ENCODE measurements around the gene C7orf57. TPM values are rescaled to one million over a fixed set of nuclear protein-coding genes. Genes with fewer than 3 reads are reported as not detected.
"Not testable (repeated sequence)": the region's sequence is repeated elsewhere in the genome, so short reads cannot be mapped to it uniquely, and the experiment has no call there.

The C7orf57 gene
- total RNA-seq, 1 experiment from 2014 or later = 0.90 TPM

- H3K4me1 Mint-ChIP-seq = 0 out of 2 replicates have a peak, but pooled peaks cover under 1% of the 10 kb centered on the region
- DNase-seq (ENCODE audit: low spot score) (no peak), ATAC-seq (no peak)
- no peak overlapping the region for H3K27ac Mint-ChIP-seq
- TF ChIP-seq CTCF (IDR thresholded peaks at IDR 0.05) = no peak
- no peaks in the 10 kb centered on the region for H3K36me3 Mint-ChIP-seq
- CTCF ChIA-PET = no interaction called here
- H3K27me3 Mint-ChIP-seq (ENCODE audit: low read depth) = no peaks in the 10 kb centered on the region
- peaks cover 8% of the 10 kb centered on the region; the same call in 1 of the 2 replicates for H3K9me3 Mint-ChIP-seq
- POLR2A ChIA-PET = interaction anchor here (1.0 kb wide), 1 partner anchor 9 kb away, joined by 3 read pairs; no protein-coding TSS in a partner anchor
- no peak overlapping the region for H3K4me3 Mint-ChIP-seq
Measured at GRCh38 chr7:48077423-48077822, 42.1 kb downstream of the C7orf57 start.

GRCh38 chr7:48078470-48078869 is 43.1 kb downstream of the C7orf57 start:
- H3K4me1 Mint-ChIP-seq = peaks cover 7% of the 10 kb centered on the region; the same call in 1 of the 2 replicates
- no peaks in the 10 kb centered on the region for H3K36me3 Mint-ChIP-seq
- H3K9me3 Mint-ChIP-seq = peaks cover 8% of the 10 kb centered on the region; the same call in 1 of the 2 replicates
- ChIA-PET CTCF (no interaction called here), POLR2A (no interaction called here)
- DNase-seq (ENCODE audit: low spot score) (no peak), ATAC-seq (no peak)
- TF ChIP-seq RELA (CRISPR knock-in tag; IDR thresholded peaks at IDR 0.05; ENCODE audit: borderline replicate concordance) (no peak), ZNF423 (CRISPR knock-in tag; IDR thresholded peaks at IDR 0.05) (no peak), TCF7 (CRISPR knock-in tag; IDR thresholded peaks at IDR 0.05; ENCODE audit: low read depth) (no peak), KAT7 (CRISPR knock-in tag; IDR thresholded peaks at IDR 0.05; ENCODE audit: borderline replicate concordance) (no peak), TP53 (CRISPR knock-in tag; IDR thresholded peaks at IDR 0.05) (no peak), GTF2I (CRISPR knock-in tag; conservative IDR thresholded peaks at IDR 0.05) (no peak), PRRX2 (CRISPR knock-in tag; IDR thresholded peaks at IDR 0.05) (no peak), MYBL2 (CRISPR knock-in tag; IDR thresholded peaks at IDR 0.05) (no peak), NFATC4 (CRISPR knock-in tag; IDR thresholded peaks at IDR 0.05) (no peak), RORB (CRISPR knock-in tag; IDR thresholded peaks at IDR 0.05) (no peak), ATF1 (CRISPR knock-in tag; IDR thresholded peaks at IDR 0.05) (no peak), MAX (CRISPR knock-in tag; IDR thresholded peaks at IDR 0.05) (no peak), CTCF (IDR thresholded peaks at IDR 0.05) (no peak), IRF1 (CRISPR knock-in tag; IDR thresholded peaks at IDR 0.05) (no peak), ZNF138 (CRISPR knock-in tag; conservative IDR thresholded peaks at IDR 0.05) (no peak), SMAD4 (CRISPR knock-in tag; IDR thresholded peaks at IDR 0.05) (no peak), E2F5 (CRISPR knock-in tag; IDR thresholded peaks at IDR 0.05) (no peak), SMAD3 (CRISPR knock-in tag; IDR thresholded peaks at IDR 0.05; ENCODE audit: borderline replicate concordance) (no peak)
- TF ChIP-seq, protein P1, sequence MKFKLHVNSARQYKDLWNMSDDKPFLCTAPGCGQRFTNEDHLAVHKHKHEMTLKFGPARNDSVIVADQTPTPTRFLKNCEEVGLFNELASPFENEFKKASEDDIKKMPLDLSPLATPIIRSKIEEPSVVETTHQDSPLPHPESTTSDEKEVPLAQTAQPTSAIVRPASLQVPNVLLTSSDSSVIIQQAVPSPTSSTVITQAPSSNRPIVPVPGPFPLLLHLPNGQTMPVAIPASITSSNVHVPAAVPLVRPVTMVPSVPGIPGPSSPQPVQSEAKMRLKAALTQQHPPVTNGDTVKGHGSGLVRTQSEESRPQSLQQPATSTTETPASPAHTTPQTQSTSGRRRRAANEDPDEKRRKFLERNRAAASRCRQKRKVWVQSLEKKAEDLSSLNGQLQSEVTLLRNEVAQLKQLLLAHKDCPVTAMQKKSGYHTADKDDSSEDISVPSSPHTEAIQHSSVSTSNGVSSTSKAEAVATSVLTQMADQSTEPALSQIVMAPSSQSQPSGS (CRISPR knock-in tag; IDR thresholded peaks at IDR 0.05; ENCODE audit: borderline replicate concordance, low read depth) = no peak
- TF ChIP-seq, protein P2, sequence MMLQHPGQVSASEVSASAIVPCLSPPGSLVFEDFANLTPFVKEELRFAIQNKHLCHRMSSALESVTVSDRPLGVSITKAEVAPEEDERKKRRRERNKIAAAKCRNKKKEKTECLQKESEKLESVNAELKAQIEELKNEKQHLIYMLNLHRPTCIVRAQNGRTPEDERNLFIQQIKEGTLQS (CRISPR knock-in tag; conservative IDR thresholded peaks at IDR 0.05) = no peak
- H3K27ac Mint-ChIP-seq = no peak overlapping the region
- H3K27me3 Mint-ChIP-seq (ENCODE audit: low read depth) = no peaks in the 10 kb centered on the region
- H3K4me3 Mint-ChIP-seq = no peak overlapping the region

- CTCF ChIA-PET; H3K27ac Mint-ChIP-seq; DNase-seq (ENCODE audit: low spot score); ATAC-seq; H3K36me3 Mint-ChIP-seq; H3K27me3 Mint-ChIP-seq (ENCODE audit: low read depth); H3K9me3 Mint-ChIP-seq; POLR2A ChIA-PET; H3K4me3 Mint-ChIP-seq: not testable (repeated sequence)
- peaks cover 34% of the 10 kb centered on the region for H3K4me1 Mint-ChIP-seq
Measured at GRCh38 chr7:48082378-48082777, 47.0 kb downstream of the C7orf57 start.

All from WTC11 (cell line).